Measurements from ENCODE around the gene PROCR. TPM values are rescaled to one million over a fixed set of nuclear protein-coding genes. Genes with fewer than 3 reads are reported as not detected.

Gene PROCR
- total RNA-seq, 2 donors from 2014 or later = 2.4 to 6.8 TPM

DNA sequence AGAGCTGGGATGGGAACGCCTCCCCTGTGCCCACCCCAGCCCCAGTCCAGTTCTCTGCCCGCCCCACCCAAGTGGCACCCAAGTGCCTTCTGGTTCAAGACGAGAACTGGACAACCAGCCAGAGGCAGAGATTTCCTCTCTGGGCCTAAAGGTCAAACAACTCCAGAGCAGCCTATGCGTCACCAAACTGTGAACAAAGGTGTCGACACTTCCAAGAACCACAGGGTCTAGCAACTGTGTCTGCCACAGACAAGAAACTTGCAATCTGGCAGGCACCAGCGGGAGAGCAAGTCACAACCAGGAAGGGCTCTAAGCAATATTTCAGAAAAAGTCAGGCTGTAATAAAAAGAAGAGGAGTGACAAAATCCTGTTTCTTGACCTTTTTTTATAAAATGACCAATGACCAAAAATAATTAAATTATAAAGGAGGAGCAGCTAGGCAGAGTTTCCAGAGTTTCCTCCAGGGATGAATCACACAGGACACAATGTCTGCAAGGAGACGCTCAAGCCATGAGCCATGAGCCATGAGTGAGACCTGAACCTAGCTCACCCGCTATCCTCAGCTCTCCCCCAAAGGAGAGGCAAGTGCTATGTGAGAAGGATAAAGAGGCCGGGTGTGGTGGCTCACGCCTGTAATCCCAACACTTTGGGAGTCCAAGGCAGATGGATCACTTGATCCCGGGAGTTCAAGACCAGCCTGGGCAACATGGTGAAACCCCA lies 35.8 kb upstream of the PROCR start:
- Histone ChIP-seq H3K9me3 (ENCODE audit: control insufficient read depth, low read length) (no peaks in the 10 kb centered on the region), H3K36me3 (ENCODE audit: control insufficient read depth, insufficient read depth, low read length) (peaks cover 39% of the 10 kb centered on the region), H3K4me3 (ENCODE audit: low read length) (no peak overlapping the region), H3K9ac (ENCODE audit: extremely low read depth, low read length, poor library complexity, severe bottlenecking) (no peak overlapping the region), H3K27me3 (ENCODE audit: control insufficient read depth, insufficient read depth, low read length, poor library complexity, severe bottlenecking) (no peaks in the 10 kb centered on the region), H3K27ac (ENCODE audit: low read depth, low read length) (no peak overlapping the region), H3K4me1 (ENCODE audit: control insufficient read depth, insufficient read depth, low read length) (no peaks in the 10 kb centered on the region)
- Mint-ChIP-seq H3K4me3 (no peak overlapping the region), H3K9me3 (no peaks in the 10 kb centered on the region), H3K36me3 (ENCODE audit: low read depth) (peaks cover 76% of the 10 kb centered on the region), H3K4me1 (no peaks in the 10 kb centered on the region), H3K27me3 (ENCODE audit: insufficient read depth) (no peaks in the 10 kb centered on the region), H3K27ac (no peak overlapping the region)
- 87 to 96% methylated on average over 10 to 11 of the region's 11 CpGs for WGBS, 2 experiments (ENCODE audit: insufficient coverage in 1 of 2, insufficient read length in 1 of 2)
- TF ChIP-seq CTCF (conservative IDR thresholded peaks at IDR 0.05) = no peak
- no peak for DNase-seq

DNA sequence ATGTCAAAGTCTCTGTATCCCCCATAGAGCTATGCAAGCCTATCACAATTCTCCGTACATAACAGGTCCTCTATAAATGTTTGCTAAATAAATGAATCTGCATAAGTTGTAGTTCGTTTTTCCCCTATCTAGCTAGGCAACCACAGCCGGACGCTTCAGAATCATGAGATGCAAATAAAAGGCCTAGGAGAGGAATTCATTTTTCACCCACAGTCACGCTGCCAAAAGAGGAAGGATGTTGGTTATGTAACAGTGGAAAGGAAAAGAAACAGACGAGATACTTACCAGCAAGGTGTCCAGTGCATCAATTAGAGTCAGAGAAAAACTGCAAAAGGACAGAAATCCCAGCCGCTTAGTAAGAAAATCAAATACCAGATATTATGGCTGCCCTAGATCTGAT lies 27.2 kb upstream of the PROCR start:
- H3K36me3 Mint-ChIP-seq (ENCODE audit: low read depth) = peaks cover 40% of the 10 kb centered on the region
- TF ChIP-seq CTCF (conservative IDR thresholded peaks at IDR 0.05) = no peak
- Histone ChIP-seq H3K4me1 (ENCODE audit: control insufficient read depth, insufficient read depth, low read length) (no peaks in the 10 kb centered on the region), H3K36me3 (ENCODE audit: control insufficient read depth, insufficient read depth, low read length) (peaks cover 17% of the 10 kb centered on the region), H3K27me3 (ENCODE audit: control insufficient read depth, insufficient read depth, low read length, poor library complexity, severe bottlenecking) (no peaks in the 10 kb centered on the region), H3K9me3 (ENCODE audit: control insufficient read depth, low read length) (no peaks in the 10 kb centered on the region), H3K9ac (ENCODE audit: extremely low read depth, low read length, poor library complexity, severe bottlenecking) (no peak overlapping the region), H3K4me3 (ENCODE audit: low read length) (no peak overlapping the region), H3K27ac (ENCODE audit: low read depth, low read length) (no peak overlapping the region)
- no peaks in the 10 kb centered on the region for H3K9me3 Mint-ChIP-seq
- H3K27ac Mint-ChIP-seq = no peak overlapping the region
- 87 to 93% methylated on average over 4 to 7 of the region's 7 CpGs for WGBS, 2 experiments (ENCODE audit: insufficient coverage in 1 of 2, insufficient read length in 1 of 2)
- DNase-seq = no peak
- peaks cover 16% of the 10 kb centered on the region for H3K4me1 Mint-ChIP-seq
- no peaks in the 10 kb centered on the region for H3K27me3 Mint-ChIP-seq (ENCODE audit: insufficient read depth)
- H3K4me3 Mint-ChIP-seq = no peak overlapping the region

GRCh38 chr20:35145141-35145564 lies 26.7 kb upstream of the PROCR start:
- Histone ChIP-seq H3K4me3 (ENCODE audit: low read length) (no peak overlapping the region), H3K4me1 (ENCODE audit: control insufficient read depth, insufficient read depth, low read length) (no peaks in the 10 kb centered on the region), H3K9ac (ENCODE audit: extremely low read depth, low read length, poor library complexity, severe bottlenecking) (no peak overlapping the region), H3K36me3 (ENCODE audit: control insufficient read depth, insufficient read depth, low read length) (peaks cover 17% of the 10 kb centered on the region), H3K9me3 (ENCODE audit: control insufficient read depth, low read length) (no peaks in the 10 kb centered on the region), H3K27ac (ENCODE audit: low read depth, low read length) (no peak overlapping the region), H3K27me3 (ENCODE audit: control insufficient read depth, insufficient read depth, low read length, poor library complexity, severe bottlenecking) (no peaks in the 10 kb centered on the region)
- Mint-ChIP-seq H3K36me3 (ENCODE audit: low read depth) (peaks cover 35% of the 10 kb centered on the region), H3K4me3 (peak overlapping the region; percentile 83), H3K9me3 (no peaks in the 10 kb centered on the region), H3K27me3 (ENCODE audit: insufficient read depth) (no peaks in the 10 kb centered on the region), H3K4me1 (peaks cover 16% of the 10 kb centered on the region), H3K27ac (peak overlapping the region; percentile 11)
- peak; percentile 48 for DNase-seq
- peak; percentile 89 for TF ChIP-seq CTCF (conservative IDR thresholded peaks at IDR 0.05)
- WGBS, 2 experiments (ENCODE audit: insufficient coverage in 1 of 2, insufficient read length in 1 of 2) = 61 to 86% methylated on average over 2 of the region's 2 CpGs

Data from endodermal cell (in vitro differentiated cells).